ENCODE data around the gene PIK3R3.
"Not testable (repeated sequence)": the region's sequence is repeated elsewhere in the genome, so short reads cannot be mapped to it uniquely, and the experiment has no call there.

PIK3R3 gene

GRCh38 chr1:46112108-46112507, 20.3 kb downstream of the PIK3R3 start:
- Histone ChIP-seq H3K27me3 (ENCODE audit: low read depth) (no peaks in the 10 kb centered on the region), H3K9me3 (no peaks in the 10 kb centered on the region), H3K36me3 (replicated peaks) (no peaks in the 10 kb centered on the region), H3K4me1 (no peaks in the 10 kb centered on the region), H3K4me3 (no peak overlapping the region)
- DNase-seq (ENCODE audit: low spot score in 2 of 2): no peak
- in situ Hi-C loops (cut with MboI; ENCODE audit: low sequenced_read_pairs): no loop called here

- in situ Hi-C loops (cut with MboI; ENCODE audit: low sequenced_read_pairs): no loop called here
- Histone ChIP-seq H3K4me1 (no peaks in the 10 kb centered on the region), H3K4me3 (no peak overlapping the region), H3K9me3 (no peaks in the 10 kb centered on the region), H3K27me3 (ENCODE audit: low read depth) (no peaks in the 10 kb centered on the region), H3K36me3 (replicated peaks) (no peaks in the 10 kb centered on the region)
- no peak for DNase-seq (ENCODE audit: low spot score in 2 of 2)
Measured at GRCh38 chr1:46110521-46110920, 21.9 kb downstream of the PIK3R3 start.

GRCh38 chr1:46102769-46103476, 29.5 kb downstream of the PIK3R3 start:
- no peaks in the 10 kb centered on the region for H3K36me3 ChIP-seq (replicated peaks)
- no peak for DNase-seq (ENCODE audit: low spot score in 2 of 2)
- H3K4me3 ChIP-seq: no peak overlapping the region
- H3K4me1 ChIP-seq: no peaks in the 10 kb centered on the region
- in situ Hi-C loops (cut with MboI; ENCODE audit: low sequenced_read_pairs): no loop called here
- no peaks in the 10 kb centered on the region for H3K27me3 ChIP-seq (ENCODE audit: low read depth)
- peaks cover 8% of the 10 kb centered on the region; the same call in 1 of the 2 replicates for H3K9me3 ChIP-seq

GRCh38 chr1:46099215-46099614, 33.2 kb downstream of the PIK3R3 start:
- no peak for DNase-seq (ENCODE audit: low spot score in 2 of 2)
- H3K9me3 ChIP-seq: peaks cover 8% of the 10 kb centered on the region; the same call in 1 of the 2 replicates
- in situ Hi-C loops (cut with MboI; ENCODE audit: low sequenced_read_pairs): no loop called here

GRCh38 chr1:46098027-46098712, 34.3 kb downstream of the PIK3R3 start:
- in situ Hi-C loops (cut with MboI; ENCODE audit: low sequenced_read_pairs): no loop called here

More at GRCh38 chr1:46099215-46099614, 33.2 kb downstream of the PIK3R3 start:
- Histone ChIP-seq H3K36me3 (replicated peaks) (no peaks in the 10 kb centered on the region), H3K27me3 (ENCODE audit: low read depth) (no peaks in the 10 kb centered on the region), H3K4me1 (no peaks in the 10 kb centered on the region), H3K4me3 (no peak overlapping the region)

GRCh38 chr1:46097149-46097472, 35.3 kb downstream of the PIK3R3 start:
- H3K9me3 ChIP-seq: peaks cover 8% of the 10 kb centered on the region; the same call in 1 of the 2 replicates
- no peak for DNase-seq (ENCODE audit: low spot score in 2 of 2)
- H3K4me1 ChIP-seq: no peaks in the 10 kb centered on the region
- H3K36me3 ChIP-seq (replicated peaks): no peaks in the 10 kb centered on the region
- H3K27me3 ChIP-seq (ENCODE audit: low read depth): no peaks in the 10 kb centered on the region
- in situ Hi-C loops (cut with MboI; ENCODE audit: low sequenced_read_pairs): no loop called here
- H3K4me3 ChIP-seq: no peak overlapping the region

More at GRCh38 chr1:46098027-46098712, 34.3 kb downstream of the PIK3R3 start:
- Histone ChIP-seq H3K4me1 (no peaks in the 10 kb centered on the region), H3K4me3 (no peak overlapping the region), H3K36me3 (replicated peaks) (no peaks in the 10 kb centered on the region), H3K27me3 (ENCODE audit: low read depth) (no peaks in the 10 kb centered on the region), H3K9me3 (peaks cover 8% of the 10 kb centered on the region; the same call in 1 of the 2 replicates)
- DNase-seq (ENCODE audit: low spot score in 2 of 2): no peak

GRCh38 chr1:46096269-46097148, 35.9 kb downstream of the PIK3R3 start:
- Histone ChIP-seq H3K36me3 (replicated peaks) (no peaks in the 10 kb centered on the region), H3K4me3 (no peak overlapping the region), H3K4me1 (no peaks in the 10 kb centered on the region), H3K9me3 (peaks cover 8% of the 10 kb centered on the region; the same call in 1 of the 2 replicates), H3K27me3 (ENCODE audit: low read depth) (no peaks in the 10 kb centered on the region)
- in situ Hi-C loops (cut with MboI; ENCODE audit: low sequenced_read_pairs): no loop called here
- no peak for DNase-seq (ENCODE audit: low spot score in 2 of 2)

- H3K27me3 ChIP-seq (ENCODE audit: low read depth); H3K4me1 ChIP-seq; H3K36me3 ChIP-seq (replicated peaks); H3K4me3 ChIP-seq; H3K9me3 ChIP-seq; DNase-seq (ENCODE audit: low spot score in 2 of 2); in situ Hi-C loops (cut with MboI; ENCODE audit: low sequenced_read_pairs): not testable (repeated sequence)
Measured at GRCh38 chr1:46095110-46095509, 37.3 kb downstream of the PIK3R3 start.

- Histone ChIP-seq H3K4me3 (no peak overlapping the region), H3K27me3 (ENCODE audit: low read depth) (no peaks in the 10 kb centered on the region), H3K4me1 (no peaks in the 10 kb centered on the region), H3K36me3 (replicated peaks) (no peaks in the 10 kb centered on the region), H3K9me3 (peaks cover 8% of the 10 kb centered on the region; the same call in 1 of the 2 replicates)
- in situ Hi-C loops (cut with MboI; ENCODE audit: low sequenced_read_pairs): no loop called here
- DNase-seq (ENCODE audit: low spot score in 2 of 2): no peak
Measured at GRCh38 chr1:46094471-46095005, 37.9 kb downstream of the PIK3R3 start.

GRCh38 chr1:46093832-46094231, 38.6 kb downstream of the PIK3R3 start:
- H3K4me1 ChIP-seq; H3K9me3 ChIP-seq; H3K27me3 ChIP-seq (ENCODE audit: low read depth); in situ Hi-C loops (cut with MboI; ENCODE audit: low sequenced_read_pairs); DNase-seq (ENCODE audit: low spot score in 2 of 2); H3K4me3 ChIP-seq; H3K36me3 ChIP-seq (replicated peaks): not testable (repeated sequence)

GRCh38 chr1:46087891-46088290, 44.5 kb downstream of the PIK3R3 start:
- Histone ChIP-seq H3K36me3 (replicated peaks) (no peaks in the 10 kb centered on the region), H3K4me1 (peaks cover 4% of the 10 kb centered on the region), H3K9me3 (no peaks in the 10 kb centered on the region), H3K27me3 (ENCODE audit: low read depth) (no peaks in the 10 kb centered on the region), H3K4me3 (no peak overlapping the region)
- in situ Hi-C loops (cut with MboI; ENCODE audit: low sequenced_read_pairs): no loop called here
- no peak for DNase-seq (ENCODE audit: low spot score in 2 of 2)

- Histone ChIP-seq H3K36me3 (replicated peaks) (no peaks in the 10 kb centered on the region), H3K4me1 (peaks cover 4% of the 10 kb centered on the region), H3K4me3 (no peak overlapping the region), H3K27me3 (ENCODE audit: low read depth) (no peaks in the 10 kb centered on the region), H3K9me3 (no peaks in the 10 kb centered on the region)
- DNase-seq (ENCODE audit: low spot score in 2 of 2): no peak
- in situ Hi-C loops (cut with MboI; ENCODE audit: low sequenced_read_pairs): no loop called here
Measured at GRCh38 chr1:46086576-46086975, 45.9 kb downstream of the PIK3R3 start.

- in situ Hi-C loops (cut with MboI; ENCODE audit: low sequenced_read_pairs): no loop called here
- Histone ChIP-seq H3K4me3 (no peak overlapping the region), H3K9me3 (no peaks in the 10 kb centered on the region), H3K4me1 (peaks cover 4% of the 10 kb centered on the region), H3K27me3 (ENCODE audit: low read depth) (no peaks in the 10 kb centered on the region), H3K36me3 (replicated peaks) (no peaks in the 10 kb centered on the region)
- DNase-seq (ENCODE audit: low spot score in 2 of 2): no peak
Measured at GRCh38 chr1:46084553-46085451, 47.6 kb downstream of the PIK3R3 start.

All from HAP-1 (cell line).